NCI-H446 (cell line): Measurements from ENCODE around the gene HPD.
"Not testable (repeated sequence)": the region's sequence is repeated elsewhere in the genome, so short reads cannot be mapped to it uniquely, and the experiment has no call there.

Experiments
- DNase-seq, 2 experiments: peaks; one replicate each; lab custom pipeline; 2025; lab: John Stamatoyannopoulos, UW

HPD gene

DNA sequence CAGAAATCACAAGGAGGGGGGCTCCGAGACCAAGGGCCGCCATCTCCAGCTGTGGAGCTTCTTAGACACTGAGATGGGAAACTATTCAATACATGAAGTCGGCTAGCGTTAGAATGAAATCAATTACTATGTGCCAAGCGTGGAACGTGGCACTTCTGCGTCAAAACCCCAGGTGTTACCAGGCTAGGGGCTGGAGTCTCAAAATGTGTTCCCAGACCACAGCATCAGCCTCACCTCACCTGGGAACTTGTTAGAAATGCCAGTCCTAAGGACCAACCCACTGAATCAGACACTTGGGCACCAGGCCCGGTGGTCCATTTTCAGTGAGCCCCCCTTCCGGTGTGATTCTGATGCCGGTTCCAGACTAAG lies 59.9 kb downstream of the HPD start:
- no peak for DNase-seq

DNA sequence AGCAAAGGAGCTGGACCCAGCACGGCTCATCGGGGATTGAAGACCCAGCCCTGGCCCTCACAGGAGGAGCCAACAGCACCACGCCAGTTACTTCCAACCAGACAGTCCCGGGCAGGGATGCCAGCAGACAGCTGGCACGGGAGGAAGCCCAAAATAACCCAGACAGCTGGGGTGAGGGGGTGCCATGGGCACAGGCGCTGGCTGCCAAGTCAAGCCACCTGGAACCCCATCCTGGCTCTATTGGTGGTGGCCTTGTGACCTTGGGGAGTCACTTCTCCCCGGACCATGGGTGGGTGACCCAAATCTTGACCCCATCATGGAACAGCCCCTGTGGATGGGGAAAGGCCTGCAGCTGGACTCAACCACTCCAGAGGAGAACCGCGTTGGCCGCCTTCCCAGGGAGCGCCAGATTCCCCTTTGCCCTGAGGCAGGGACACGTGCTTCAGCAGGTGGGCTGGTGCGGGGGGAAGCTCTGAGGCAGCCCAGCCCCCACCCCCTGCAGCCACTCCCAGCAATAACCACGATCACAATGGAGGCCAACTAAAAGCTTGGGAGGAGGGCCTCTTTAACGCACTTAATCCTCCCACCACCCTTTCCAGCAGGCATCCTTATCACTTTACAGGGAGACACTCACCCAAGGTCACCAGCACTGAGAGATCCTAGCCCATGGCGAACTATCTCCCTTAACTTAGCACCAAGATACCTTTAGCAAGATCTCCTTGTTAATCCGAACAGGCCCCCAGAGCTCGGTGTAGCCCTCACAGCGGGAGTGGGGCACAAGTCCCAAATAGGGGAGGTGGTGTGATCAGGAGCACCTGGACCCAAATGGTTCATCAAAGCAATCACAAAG lies 60.5 kb downstream of the HPD start:
- peak; percentile 49 to 85 for DNase-seq

DNA sequence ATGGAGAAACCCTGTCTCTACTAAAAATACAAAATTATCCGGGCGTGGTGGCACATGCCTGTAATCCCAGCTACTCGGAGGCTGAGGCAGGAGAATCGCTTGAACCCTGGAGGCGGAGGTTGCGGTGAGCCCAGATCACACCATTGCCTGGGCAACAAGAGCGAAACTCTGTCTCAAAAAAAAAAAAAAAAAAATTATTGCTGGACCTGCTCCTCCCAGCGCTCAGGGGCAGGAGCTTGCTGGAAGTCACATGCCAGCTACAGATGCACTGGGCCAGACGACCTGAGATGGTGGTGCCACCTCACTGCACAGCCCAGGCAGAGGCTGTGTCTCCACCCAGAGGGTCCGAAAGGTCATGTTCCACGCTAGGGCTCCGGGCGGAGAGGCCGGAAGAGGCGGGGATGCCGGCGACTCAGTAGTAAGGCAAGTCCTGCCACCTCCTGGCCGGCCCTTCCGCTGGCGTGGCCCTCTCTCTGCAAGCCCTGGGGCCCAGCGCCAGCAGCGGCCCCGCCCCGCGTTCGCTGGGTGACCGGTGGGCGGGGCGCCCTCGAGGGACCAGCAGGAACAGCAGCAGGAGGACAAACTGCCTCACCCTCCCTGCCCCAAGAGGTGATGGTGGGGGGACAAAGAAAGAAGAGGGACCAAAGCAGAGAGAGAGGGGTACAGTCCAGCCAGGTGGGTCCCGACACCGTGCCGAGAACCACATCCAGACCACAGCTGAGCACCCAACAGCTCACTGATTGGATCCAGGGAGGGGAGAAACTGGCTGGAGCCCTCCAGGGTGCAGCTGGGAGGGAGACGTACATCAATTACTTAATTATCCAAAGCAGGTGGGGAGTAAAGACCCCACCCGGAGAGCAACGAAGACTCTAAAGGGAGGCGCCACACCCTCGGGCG lies 61.6 kb downstream of the HPD start:
- DNase-seq: no peak

DNA sequence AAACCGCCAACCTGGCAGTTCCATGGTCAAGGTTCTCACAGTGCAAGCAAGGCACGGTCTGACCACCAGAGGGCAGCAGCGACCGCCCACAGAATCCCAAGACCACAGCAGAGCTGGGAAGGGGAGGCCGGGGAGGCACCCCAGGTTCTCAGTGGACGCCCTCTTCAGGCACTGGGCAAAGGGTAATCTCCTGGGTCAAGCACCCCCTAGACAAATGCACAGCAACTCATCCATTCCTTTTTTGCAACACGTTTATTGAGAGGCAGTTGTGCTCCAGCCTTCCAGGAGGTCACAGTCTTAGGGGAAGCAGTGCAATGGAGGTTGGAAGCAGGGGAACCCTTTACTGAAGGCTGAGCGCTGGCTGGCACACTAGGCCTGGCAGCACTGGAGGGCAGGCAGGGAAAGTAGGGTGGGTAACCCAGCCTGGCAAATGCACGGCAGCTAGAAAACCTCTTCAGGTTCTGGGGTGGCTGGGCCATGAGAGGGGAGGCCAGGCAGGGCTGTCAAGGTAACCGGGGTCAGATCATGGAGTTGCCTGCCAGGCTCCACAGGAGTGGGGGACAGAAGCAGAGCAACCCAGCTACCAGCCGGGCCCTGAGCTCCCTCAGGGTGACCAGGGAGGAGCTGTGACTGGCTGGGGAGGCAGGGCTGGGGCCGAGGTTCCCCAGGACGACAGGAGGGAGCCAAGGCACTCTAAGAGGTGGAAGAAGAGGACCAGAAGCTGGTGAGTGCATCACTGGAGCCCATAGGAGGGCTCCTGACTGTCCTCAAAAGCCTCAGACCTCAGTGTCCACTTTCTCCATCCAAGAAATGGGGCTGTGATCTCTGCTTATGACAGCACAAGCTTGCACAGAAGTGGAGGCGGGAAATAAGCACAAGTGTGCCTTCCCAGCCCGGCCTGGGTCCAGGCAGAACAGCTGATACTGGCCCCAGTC lies 63.4 kb downstream of the HPD start:
- DNase-seq: peak; percentile 71 to 78

DNA sequence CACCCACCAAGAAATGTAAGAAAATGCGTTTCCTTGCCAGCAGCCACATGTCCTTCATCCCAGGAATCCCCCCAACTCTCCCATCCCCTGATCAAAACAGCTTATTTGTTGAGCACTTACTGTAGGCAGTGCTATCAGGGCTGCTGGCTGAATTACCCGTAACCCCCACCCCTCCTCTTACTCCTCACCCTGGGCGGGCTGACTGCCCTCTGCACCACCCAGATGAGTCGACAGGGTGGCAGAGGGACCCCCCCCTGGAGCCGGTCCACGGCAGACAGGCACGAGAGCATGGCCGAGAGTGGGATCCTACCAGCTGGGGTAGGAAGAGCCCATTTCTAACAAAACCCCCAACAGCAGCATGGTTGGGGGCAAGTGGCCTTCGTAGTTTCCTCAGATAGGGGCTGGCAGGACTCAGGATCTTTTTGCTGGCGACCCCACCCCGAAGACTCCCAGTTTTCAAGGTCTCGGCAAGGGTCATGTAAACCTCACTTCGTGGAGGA lies 64.1 kb downstream of the HPD start:
- DNase-seq: no peak

DNA sequence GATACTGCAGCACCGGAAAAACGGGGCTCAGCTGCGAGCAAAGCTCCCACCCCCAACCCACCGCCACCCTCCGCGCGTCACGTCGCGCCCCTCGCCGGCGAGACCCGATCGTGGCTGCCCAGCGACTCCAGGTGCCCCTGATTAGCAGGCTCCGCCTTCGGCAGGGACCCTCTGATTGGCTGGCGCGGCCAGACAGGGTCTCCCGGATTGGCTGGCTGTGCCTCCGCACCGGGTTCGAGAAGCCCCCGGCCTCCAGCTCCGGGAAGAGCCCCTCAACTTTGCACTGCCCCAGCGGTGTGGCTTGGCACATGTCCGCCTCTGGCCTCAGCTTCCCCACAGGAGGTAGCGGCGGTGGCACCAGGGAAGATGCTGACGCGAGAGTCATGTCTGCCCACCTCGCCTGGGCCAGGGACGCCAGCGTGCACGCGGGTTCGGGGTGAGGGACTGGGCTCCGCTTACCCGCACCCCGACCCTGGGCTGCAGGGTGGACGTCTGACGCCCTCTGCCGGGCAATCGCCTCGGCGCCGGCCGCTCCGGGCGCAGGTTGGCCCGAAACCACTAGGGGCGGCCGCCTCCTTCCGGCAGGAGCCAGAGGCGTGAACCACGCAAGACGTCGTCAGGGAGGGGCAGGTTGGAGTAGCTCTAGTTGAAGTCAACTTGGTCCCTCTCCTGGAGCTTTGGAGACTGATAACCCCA lies 64.7 kb downstream of the HPD start:
- DNase-seq: peak; percentile 64 to 91

DNA sequence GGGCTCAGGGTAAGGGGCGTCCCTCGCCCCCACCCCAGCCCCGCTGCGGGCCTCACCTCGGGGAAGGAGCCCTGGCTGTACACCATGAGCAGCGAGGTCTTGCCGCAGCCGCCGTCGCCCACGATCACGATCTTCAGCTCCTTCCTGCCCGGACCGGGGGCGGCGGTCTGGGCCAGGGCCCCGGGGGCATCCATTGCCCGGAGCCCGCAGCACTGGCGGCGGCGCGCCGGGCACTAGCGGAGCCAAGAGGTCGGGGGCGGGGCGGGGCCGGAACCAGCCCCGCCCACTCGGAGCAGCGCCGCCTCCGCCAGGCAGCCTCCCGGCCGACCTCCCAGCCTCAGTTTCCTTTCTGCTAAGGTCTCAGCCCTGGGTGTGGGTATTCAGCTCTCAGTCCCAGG lies 65.2 kb downstream of the HPD start, which contains the start of gene RHOF:
TSS of gene RHOF (minus strand) at position 249 of the 398 bp plus-strand sequence. CDS start at position 194, 55 bp downstream.
- no peak for DNase-seq

DNA sequence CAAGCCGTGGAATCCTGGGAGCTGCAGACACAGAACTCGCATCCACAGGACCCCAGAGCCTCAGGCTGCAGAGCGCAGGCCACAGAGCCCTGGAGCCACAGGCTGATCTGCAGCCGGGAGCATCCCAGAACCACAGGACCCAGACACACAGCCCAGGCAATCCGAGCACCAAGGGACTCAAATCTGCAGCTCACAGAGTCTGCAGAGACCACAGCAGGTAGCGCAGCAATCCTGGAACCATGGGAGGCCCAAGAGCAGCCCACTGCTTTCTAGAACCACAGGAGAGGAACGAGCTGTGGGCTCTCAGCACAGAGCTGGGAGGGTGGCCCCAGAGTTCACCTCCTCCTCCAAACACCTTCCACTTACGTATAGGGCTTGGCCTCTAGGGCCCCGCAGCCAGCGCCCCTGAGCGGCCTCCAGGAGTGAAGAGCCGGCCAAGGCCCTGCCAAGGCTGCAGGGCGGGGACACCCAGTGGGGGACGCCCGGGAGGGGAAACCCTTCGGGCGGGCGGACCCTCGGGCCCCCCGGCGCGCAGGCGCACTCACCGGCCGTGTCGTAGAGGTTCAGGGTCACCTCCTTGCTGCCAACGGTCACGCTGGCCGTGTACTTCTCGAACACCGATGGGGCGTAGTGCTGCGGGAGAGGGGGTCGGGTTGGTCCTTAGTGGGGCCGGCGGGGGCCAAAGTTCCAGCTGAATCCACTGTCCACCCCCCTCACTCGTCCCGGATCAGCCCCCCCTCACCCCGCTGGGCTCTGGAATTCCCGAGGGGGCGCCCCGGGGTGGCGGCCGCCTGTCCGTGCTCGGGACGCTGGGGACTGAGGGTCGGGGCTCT lies 65.8 kb downstream of the HPD start:
- DNase-seq: no peak

DNA sequence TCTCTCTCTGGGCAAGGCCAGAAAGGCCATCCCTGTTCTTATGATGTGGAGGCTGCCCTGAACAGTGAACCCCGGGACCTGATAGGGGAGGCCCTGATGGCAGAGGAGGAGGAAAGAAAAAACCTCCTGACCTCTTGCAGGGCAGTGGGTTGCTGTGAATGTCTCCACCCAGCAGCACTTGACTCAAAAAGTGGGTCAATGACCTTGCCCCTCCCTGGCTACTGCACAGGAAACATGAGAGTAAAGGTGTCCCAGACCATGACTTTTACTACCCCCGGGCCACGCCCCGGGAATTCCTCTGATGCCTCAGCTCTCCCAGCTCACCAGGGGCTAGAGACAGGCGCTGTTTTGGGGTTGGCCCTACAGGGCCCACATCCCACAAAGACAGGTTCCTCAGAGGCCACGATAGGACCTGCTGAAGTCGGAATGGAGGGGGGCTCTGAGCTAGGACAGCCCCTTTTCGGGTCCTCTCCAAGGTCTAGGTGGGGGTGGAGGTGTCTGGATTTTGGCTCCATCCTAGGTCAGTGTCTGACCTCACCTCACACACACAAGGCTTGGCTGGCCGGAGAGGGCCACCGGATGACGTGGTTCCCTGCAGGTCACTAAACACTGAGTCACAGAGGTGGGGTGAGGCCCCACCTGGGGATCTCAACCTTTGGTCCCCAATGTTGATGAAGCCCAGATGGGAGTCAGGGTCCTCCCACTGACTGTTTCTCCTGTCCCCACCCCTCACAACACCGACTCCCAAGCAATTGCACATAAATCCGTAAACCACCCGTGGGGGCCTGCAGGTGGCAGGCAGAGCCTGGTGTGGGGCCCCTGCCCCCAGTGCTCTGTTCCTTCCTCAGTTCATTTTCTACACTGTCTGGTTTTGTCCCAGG lies 66.7 kb downstream of the HPD start:
- DNase-seq: no peak

DNA sequence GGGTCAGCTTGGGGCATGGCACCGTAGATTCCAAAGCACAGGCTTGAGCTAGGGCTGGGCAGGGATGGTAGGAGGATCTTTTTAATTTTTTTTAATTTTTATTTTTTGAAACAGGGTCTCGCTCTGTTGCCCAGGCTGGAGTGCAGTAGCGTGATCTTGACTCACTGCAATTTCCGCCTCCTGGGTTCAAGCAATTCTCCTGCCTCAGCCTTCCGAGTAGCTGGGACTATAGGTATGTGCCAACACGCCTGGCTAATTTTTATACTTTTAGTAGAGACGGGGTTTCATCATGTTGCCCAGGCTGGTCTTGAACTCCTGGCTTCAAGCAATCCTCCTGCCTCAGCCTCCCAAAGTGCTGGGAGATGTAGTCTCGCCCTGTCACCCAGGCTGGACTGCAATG lies 67.9 kb downstream of the HPD start:
- DNase-seq: not testable (repeated sequence)

DNA sequence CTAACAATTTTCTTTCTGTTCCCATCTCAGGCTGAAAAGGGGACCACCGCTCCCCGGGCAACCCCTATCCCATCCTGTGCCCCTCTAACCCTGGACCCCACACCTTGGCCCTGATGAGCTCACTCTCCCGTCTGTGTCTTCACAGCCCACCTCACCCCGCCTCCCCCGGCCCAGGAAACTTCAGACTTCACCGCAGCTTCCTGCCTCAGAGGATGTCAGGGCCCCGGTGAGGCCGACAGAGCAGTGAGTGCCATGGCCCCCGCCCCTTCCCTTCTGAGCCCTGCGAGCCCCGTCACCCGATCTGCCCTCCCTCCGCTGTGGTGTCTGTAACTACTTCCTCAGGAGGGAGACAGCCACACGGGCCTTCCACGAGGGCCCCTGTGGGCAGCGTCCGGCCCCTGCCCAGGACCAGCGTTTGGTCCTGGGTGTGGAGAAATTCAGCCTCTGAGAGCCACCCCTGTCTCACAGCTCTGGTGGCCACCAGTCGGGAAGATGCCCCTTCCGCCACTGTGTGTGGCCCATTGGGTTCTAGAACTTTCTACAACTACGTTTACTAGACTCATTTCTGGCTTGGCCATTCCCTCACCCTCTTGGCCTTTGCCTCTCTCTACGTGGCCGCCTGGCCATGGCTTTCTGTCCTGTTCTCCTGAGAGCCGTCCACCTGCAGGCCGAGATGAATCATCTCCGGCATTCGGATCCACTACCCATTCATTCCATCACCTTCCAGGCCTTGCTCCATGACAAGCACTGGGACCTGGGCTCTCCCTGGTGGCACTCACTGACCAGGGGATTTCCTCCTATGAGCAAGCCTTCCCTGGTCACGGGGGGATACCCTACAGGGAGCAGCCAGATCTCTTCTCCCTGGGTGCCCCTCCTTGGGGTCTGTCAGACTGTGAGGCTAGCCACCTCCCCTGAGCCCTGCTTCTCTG lies 68.6 kb downstream of the HPD start:
- DNase-seq: no peak
